IMR-90 (cell line): ENCODE measurements around the gene HIGD2A. TPM values are rescaled to one million over a fixed set of nuclear protein-coding genes. Genes with fewer than 3 reads are reported as not detected.

Experiments used
- ATAC-seq: fragments of 200-7000 bp; cut with Tn5 transposase; 2 replicates; pipeline ENCODE4 v1.9.1; 2020; ENCODE audit warnings: low read depth, mild to moderate bottlenecking, moderate library complexity
- BruUV-seq: library from RNA; stranded (reverse); fragments of 400-500 nt; replicated peaks from 2 replicates; lab custom pipeline; 2021; lab: Mats Ljungman, UMichigan
- CTCF ChIA-PET: fragments of 300-600 bp; formaldehyde crosslinking; extraction: SDS; loops from one replicate; lab custom pipeline; 2021; ENCODE audit warnings: antibody characterized with exemption; lab: Yijun Ruan, JAX
- POLR2A ChIA-PET: fragments of 300-600 bp; sonication (Branson Sonifier 250); formaldehyde crosslinking; loops from one replicate; lab custom pipeline; 2022; ENCODE audit warnings: antibody characterized with exemption; ENCODE audit not compliant: unreplicated experiment; lab: Charles Lee
- DNase-seq: peaks from one replicate; pipeline ENCODE4 v3.0.0; 2013
- H2AFZ ChIP-seq: replicated peaks from 2 replicates; pipeline ENCODE3; 2013; ENCODE audit warnings: low read length, mild to moderate bottlenecking; ENCODE audit not compliant: poor library complexity
- H2AK5ac ChIP-seq: 2 replicates; pipeline ENCODE4 v1.6.1; 2013; ENCODE audit warnings: low read depth, low read length, inconsistent platforms
- H2AK9ac ChIP-seq: replicated peaks from 2 replicates; pipeline ENCODE3; 2013; ENCODE audit warnings: mild to moderate bottlenecking, low read depth, low read length, moderate library complexity; ENCODE audit not compliant: poor library complexity
- H2BK120ac ChIP-seq: 2 replicates; pipeline ENCODE4 v1.6.1; 2013; ENCODE audit warnings: low read depth, low read length, inconsistent platforms
- H2BK15ac ChIP-seq: 3 replicates; pipeline ENCODE4 v1.6.1; 2013; ENCODE audit warnings: low read depth, low read length, inconsistent platforms
- H2BK20ac ChIP-seq: 2 replicates; pipeline ENCODE4 v1.6.1; 2013; ENCODE audit warnings: low read depth, mild to moderate bottlenecking, inconsistent platforms, low read length, moderate library complexity
- H2BK5ac ChIP-seq: 2 replicates; pipeline ENCODE4 v1.6.1; 2013; ENCODE audit warnings: mild to moderate bottlenecking, low read depth, low read length, inconsistent platforms; ENCODE audit not compliant: poor library complexity, severe bottlenecking
- H3K14ac ChIP-seq: replicated peaks from 2 replicates; pipeline ENCODE4 v1.6.1; 2013; ENCODE audit warnings: low read depth, low read length, inconsistent platforms
- H3K18ac ChIP-seq: 2 replicates; pipeline ENCODE4 v1.6.1; 2013; ENCODE audit warnings: low read depth, low read length, control low read depth
- H3K23ac ChIP-seq: 2 replicates; pipeline ENCODE4 v1.6.1; 2013; ENCODE audit warnings: low read depth, low read length, inconsistent platforms
- H3K27ac ChIP-seq: 2 replicates; pipeline ENCODE4 v1.5.1; 2013; ENCODE audit warnings: mild to moderate bottlenecking, control low read depth, low read length; ENCODE audit not compliant: insufficient read depth
- H3K27me3 ChIP-seq: 2 replicates; pipeline ENCODE4 v1.6.1; 2013; ENCODE audit warnings: low read length; ENCODE audit not compliant: control insufficient read depth, insufficient read depth
- H3K36me3 ChIP-seq: 2 replicates; pipeline ENCODE4 v1.6.1; 2013; ENCODE audit warnings: low read length, mixed read lengths; ENCODE audit not compliant: control insufficient read depth, insufficient read depth
- H3K4ac ChIP-seq: 2 replicates; pipeline ENCODE4 v1.6.1; 2013; ENCODE audit warnings: low read depth, low read length, inconsistent platforms
- H3K4me1 ChIP-seq: 2 replicates; pipeline ENCODE4 v1.6.1; 2013; ENCODE audit warnings: low read length, mixed read lengths; ENCODE audit not compliant: control insufficient read depth, insufficient read depth
- H3K4me2 ChIP-seq: 2 replicates; pipeline ENCODE4 v1.6.1; 2013; ENCODE audit warnings: low read depth, mild to moderate bottlenecking, control low read depth, low read length, moderate library complexity
- H3K4me3 ChIP-seq: 2 replicates; pipeline ENCODE4 v1.5.1; 2013; ENCODE audit warnings: low read depth, mild to moderate bottlenecking, control low read depth, low read length, moderate library complexity; ENCODE audit not compliant: insufficient read depth
- H3K56ac ChIP-seq: 2 replicates; pipeline ENCODE4 v1.6.1; 2013; ENCODE audit warnings: low read length, inconsistent platforms; ENCODE audit not compliant: insufficient read depth; ENCODE audit errors: extremely low read depth
- H3K79me1 ChIP-seq, 2 experiments: 2 replicates each; pipeline ENCODE4 v1.6.1; 2013; ENCODE audit warnings: low read length in 2 of 2, inconsistent platforms in 1 of 2, low read depth in 1 of 2
- H3K9ac ChIP-seq: 2 replicates; pipeline ENCODE4 v1.6.1; 2013; ENCODE audit warnings: low read depth, low read length, control low read depth
- H3K9me1 ChIP-seq: 2 replicates; pipeline ENCODE4 v1.6.1; 2013; ENCODE audit warnings: low read length, inconsistent platforms; ENCODE audit not compliant: insufficient read depth
- H3K9me3 ChIP-seq: 2 replicates; pipeline ENCODE4 v1.6.1; 2013; ENCODE audit warnings: low read length; ENCODE audit not compliant: control insufficient read depth, insufficient read depth
- H4K20me1 ChIP-seq: 2 replicates; pipeline ENCODE4 v1.6.1; 2013; ENCODE audit warnings: low read length, inconsistent platforms; ENCODE audit not compliant: insufficient read depth
- H4K5ac ChIP-seq: 2 replicates; pipeline ENCODE4 v1.6.1; 2013; ENCODE audit warnings: mild to moderate bottlenecking, low read depth, low read length, control low read depth
- H4K8ac ChIP-seq, 2 experiments: 2 replicates each; pipeline ENCODE4 v1.6.1; 2013; ENCODE audit warnings: low read depth in 2 of 2, low read length in 2 of 2, control low read depth in 1 of 2, inconsistent platforms in 1 of 2
- H4K91ac ChIP-seq: 2 replicates; pipeline ENCODE4 v1.6.1; 2013; ENCODE audit warnings: low read depth, low read length, inconsistent platforms; ENCODE audit not compliant: insufficient read depth
- BHLHE40 ChIP-seq: fragments of 150-350 bp; IDR thresholded peaks from 2 replicates; pipeline ENCODE4 v1.6.1; 2016; ENCODE audit warnings: mild to moderate bottlenecking, low read depth, low read length
- CEBPB ChIP-seq: IDR thresholded peaks from 2 replicates; pipeline ENCODE4 v1.6.1; 2012; ENCODE audit warnings: low read depth, low read length, improper control_type of control experiment
- CHD1 ChIP-seq: IDR thresholded peaks from 2 replicates; pipeline ENCODE4 v1.6.1; 2012; ENCODE audit warnings: low read depth, low read length, improper control_type of control experiment
- CTCF ChIP-seq: conservative IDR thresholded peaks from 2 replicates; pipeline ENCODE4 v1.5.1; 2012; ENCODE audit warnings: mild to moderate bottlenecking, low read depth, low read length, improper control_type of control experiment
- ELK1 ChIP-seq: fragments of 150-350 bp; IDR thresholded peaks from 2 replicates; pipeline ENCODE4 v1.6.1; 2016; ENCODE audit warnings: low read depth, mild to moderate bottlenecking, low read length, moderate library complexity, borderline replicate concordance
- FOS ChIP-seq: fragments of 150-350 bp; IDR thresholded peaks from 2 replicates; pipeline ENCODE4 v1.6.1; 2016; ENCODE audit warnings: low read depth, low read length
- MAFK ChIP-seq: IDR thresholded peaks from 2 replicates; pipeline ENCODE4 v1.6.1; 2012; ENCODE audit warnings: low read depth, low read length, improper control_type of control experiment
- MAZ ChIP-seq: IDR thresholded peaks from 2 replicates; pipeline ENCODE4 v1.6.1; 2012; ENCODE audit warnings: low read depth, mild to moderate bottlenecking, low read length, improper control_type of control experiment, moderate library complexity, borderline replicate concordance
- MXI1 ChIP-seq: IDR thresholded peaks from 2 replicates; pipeline ENCODE4 v1.6.1; 2012; ENCODE audit warnings: low read depth, mild to moderate bottlenecking, low read length, moderate library complexity, borderline replicate concordance
- NFE2L2 ChIP-seq: fragments of 150-350 bp; IDR thresholded peaks from 2 replicates; pipeline ENCODE4 v1.6.1; 2016; ENCODE audit warnings: low read depth, mild to moderate bottlenecking, low read length
- POLR2A ChIP-seq: IDR thresholded peaks from 2 replicates; pipeline ENCODE4 v1.6.1; 2012; ENCODE audit warnings: mild to moderate bottlenecking, low read depth, low read length
- RAD21 ChIP-seq: IDR thresholded peaks from 2 replicates; pipeline ENCODE4 v1.6.1; 2012; ENCODE audit warnings: low read length, improper control_type of control experiment
- RCOR1 ChIP-seq: IDR thresholded peaks from 2 replicates; pipeline ENCODE4 v1.6.1; 2012; ENCODE audit warnings: mild to moderate bottlenecking, low read length, improper control_type of control experiment; ENCODE audit not compliant: insufficient replicate concordance
- RFX5 ChIP-seq: IDR thresholded peaks from 2 replicates; pipeline ENCODE4 v1.8.0; 2012; ENCODE audit warnings: low read depth, mild to moderate bottlenecking, low read length, moderate library complexity
- SMC3 ChIP-seq: fragments of 150-350 bp; IDR thresholded peaks from 2 replicates; pipeline ENCODE4 v1.6.1; 2016; ENCODE audit warnings: low read depth, mild to moderate bottlenecking, antibody characterized with exemption, low read length, moderate library complexity
- USF2 ChIP-seq: fragments of 150-350 bp; IDR thresholded peaks from 2 replicates; pipeline ENCODE4 v1.6.1; 2017; ENCODE audit warnings: mild to moderate bottlenecking, antibody characterized with exemption, low read length, low read depth
- WGBS, 2 experiments: methylation state at CpG; one replicate each; pipeline versions ENCODE4 v1.1.5 to v1.1.7; 2013; ENCODE audit warnings: missing lambda C conversion rate in 2 of 2; ENCODE audit not compliant: insufficient read length in 1 of 2; ENCODE audit errors: extremely low coverage in 2 of 2; 5-methylcytosine and 5-hydroxymethylcytosine counted together
- dilution Hi-C: fragments of 300-500 bp; cut with HindIII; formaldehyde crosslinking; loops from one replicate; pipeline ENCODE4 v1.14.3; 2018; ENCODE audit warnings: low sequenced_read_pairs; ENCODE audit not compliant: unreplicated experiment
- in situ Hi-C: fragments of 300-500 bp; cut with MboI; formaldehyde crosslinking; loops from 3 replicates; pipeline ENCODE4 v1.14.3; 2019; ENCODE audit warnings: low sequenced_read_pairs, inconsistent platforms, mixed read lengths
- intact Hi-C: fragments of 100-400 bp; cut with micrococcal nuclease; formaldehyde crosslinking; loops from 2 replicates; pipeline ENCODE4 v1.10.0; 2022
- polyA plus RNA-seq, 3 experiments: library from polyadenylated mRNA; depleted of rRNA; stranded (reverse); fragments of >200 nt; gene quantifications; 2 replicates each; pipeline ENCODE4 v1.2.3, GENCODE V29; 2012; ENCODE audit warnings: low replicate concordance in 1 of 3
- total RNA-seq: library from RNA; depleted of rRNA; stranded (reverse); fragments of >200 nt; gene quantifications from 2 replicates; pipeline ENCODE4 v1.2.3, GENCODE V29; 2012

HIGD2A gene
- total and polyA plus RNA-seq, 2 of the 4 experiments (the other 2 are of a cell fraction), result 35.0 to 131 TPM

GRCh38 chr5:176368726-176369125 is 19.8 kb upstream of the HIGD2A start:
- Histone ChIP-seq H4K91ac (no peak overlapping the region), H3K27ac (no peak overlapping the region), H3K56ac (no peak overlapping the region), H3K36me3 (peaks cover 30% of the 10 kb centered on the region), H3K9me3 (no peaks in the 10 kb centered on the region), H2BK120ac (no peak overlapping the region), H3K4me3 (no peak overlapping the region), H4K20me1 (no peaks in the 10 kb centered on the region), H3K9ac (no peak overlapping the region), H2BK15ac (no peak overlapping the region), H3K4ac (no peak overlapping the region), H3K4me1 (peaks cover 5% of the 10 kb centered on the region), H4K5ac (no peak overlapping the region), H2AK5ac (no peak overlapping the region), H3K79me1 (peaks cover 13 to 15% of the 10 kb centered on the region in 2 experiments), H2AFZ (no peak overlapping the region), H2BK20ac (no peak overlapping the region), H2BK5ac (no peak overlapping the region), H3K23ac (no peak overlapping the region), H3K9me1 (peaks cover 4% of the 10 kb centered on the region), H4K8ac (no peak overlapping the region), H3K18ac (no peak overlapping the region), H2AK9ac (no peak overlapping the region), H3K4me2 (no peak overlapping the region), H3K14ac (no peak overlapping the region), H3K27me3 (no peaks in the 10 kb centered on the region)
- no TSS peak for BruUV-seq
- POLR2A ChIA-PET, result no interaction called here
- ATAC-seq (no peak), DNase-seq (no peak)
- CTCF ChIA-PET, result no interaction called here
- intact Hi-C loops (no loop called here), dilution Hi-C loops (no loop called here), in situ Hi-C loops (no loop called here)
- 97% methylated on average over 7 of the region's 13 CpGs; no CpG with 5 or more reads in 1 of the 2 experiments for WGBS, 2 experiments
- no peak for TF ChIP-seq RCOR1
- TF ChIP-seq POLR2A, result no peak
- TF ChIP-seq BHLHE40, result no peak
- no peak for TF ChIP-seq NFE2L2
- TF ChIP-seq RFX5, result no peak
- TF ChIP-seq CEBPB, result no peak
- no peak for TF ChIP-seq SMC3
- no peak for TF ChIP-seq CTCF
- no peak for TF ChIP-seq RAD21
- no peak for TF ChIP-seq MAZ
- TF ChIP-seq ELK1, result no peak
- no peak for TF ChIP-seq MAFK
- no peak for TF ChIP-seq FOS
- TF ChIP-seq CHD1, result no peak
- no peak for TF ChIP-seq USF2
- no peak for TF ChIP-seq MXI1
